ENCODE data around the gene PPP1R11. TPM values are rescaled to one million over a fixed set of nuclear protein-coding genes. Genes with fewer than 3 reads are reported as not detected.

PPP1R11 gene
- total and polyA plus RNA-seq, 2 experiments from 2014 or later: 50.9 to 74.5 TPM

GRCh38 chr6:30066082-30066481, 916 bp upstream of the PPP1R11 start:
- H3K36me3 ChIP-seq (replicated peaks; ENCODE audit: insufficient read depth, low read depth): no peaks in the 10 kb centered on the region
- H3K4me3 ChIP-seq: peak overlapping the region; percentile 27
- peak overlapping the region; percentile 64 for H2AFZ ChIP-seq
- peak overlapping the region; percentile 89 for H3K27ac ChIP-seq
- H3K9me2 ChIP-seq (replicated peaks; ENCODE audit: insufficient read depth): no peaks in the 10 kb centered on the region
- H3K9me3 ChIP-seq (ENCODE audit: low read depth): no peaks in the 10 kb centered on the region
- DNase-seq (ENCODE audit: low spot score): no peak
- no peak for TF ChIP-seq EZH2 (IDR thresholded peaks at IDR 0.05; ENCODE audit: borderline replicate concordance)
- TF ChIP-seq EZH2phosphoT487 (IDR thresholded peaks at IDR 0.05; ENCODE audit: low read depth, severe bottlenecking, unreplicated experiment): no peak
- TF ChIP-seq CTCF (IDR thresholded peaks at IDR 0.05; ENCODE audit: poor library complexity): no peak
- H3K79me2 ChIP-seq: peaks cover 41% of the 10 kb centered on the region
- H3K4me2 ChIP-seq: peak overlapping the region; percentile 76
- peaks cover 16% of the 10 kb centered on the region for H3K27me3 ChIP-seq
- WGBS (ENCODE audit: low lambda C conversion rate, missing lambda C conversion rate): 37% methylated on average over 4 of the region's 4 CpGs
- H4K20me1 ChIP-seq (ENCODE audit: insufficient read depth, poor library complexity, severe bottlenecking): no peaks in the 10 kb centered on the region
- H3K4me1 ChIP-seq (ENCODE audit: insufficient read depth): peaks cover 15% of the 10 kb centered on the region

- Histone ChIP-seq H2AFZ (peak overlapping the region; percentile 30), H3K27me3 (peaks cover 31% of the 10 kb centered on the region), H3K9me3 (ENCODE audit: low read depth) (no peaks in the 10 kb centered on the region), H3K4me1 (ENCODE audit: insufficient read depth) (peaks cover 14% of the 10 kb centered on the region), H3K4me2 (peak overlapping the region; percentile 86), H3K4me3 (peak overlapping the region; percentile 42), H4K20me1 (ENCODE audit: insufficient read depth, poor library complexity, severe bottlenecking) (no peaks in the 10 kb centered on the region), H3K36me3 (replicated peaks; ENCODE audit: insufficient read depth, low read depth) (no peaks in the 10 kb centered on the region), H3K9me2 (replicated peaks; ENCODE audit: insufficient read depth) (no peaks in the 10 kb centered on the region), H3K27ac (peak overlapping the region; percentile 85), H3K79me2 (peaks cover 36% of the 10 kb centered on the region)
- 14% methylated on average over 8 of the region's 8 CpGs for WGBS (ENCODE audit: low lambda C conversion rate, missing lambda C conversion rate)
- DNase-seq (ENCODE audit: low spot score): peak; percentile 87
- TF ChIP-seq CTCF (IDR thresholded peaks at IDR 0.05; ENCODE audit: poor library complexity): no peak
- TF ChIP-seq EZH2 (IDR thresholded peaks at IDR 0.05; ENCODE audit: borderline replicate concordance): no peak
- no peak for TF ChIP-seq EZH2phosphoT487 (IDR thresholded peaks at IDR 0.05; ENCODE audit: low read depth, severe bottlenecking, unreplicated experiment)
Observed at GRCh38 chr6:30067460-30068139, 602 bp downstream of the PPP1R11 start.

- H3K4me3 ChIP-seq: no peak overlapping the region
- H3K79me2 ChIP-seq: peaks cover 11% of the 10 kb centered on the region
- TF ChIP-seq EZH2phosphoT487 (IDR thresholded peaks at IDR 0.05; ENCODE audit: low read depth, severe bottlenecking, unreplicated experiment): no peak
- TF ChIP-seq EZH2 (IDR thresholded peaks at IDR 0.05; ENCODE audit: borderline replicate concordance): peak; percentile 94
- no peak for TF ChIP-seq CTCF (IDR thresholded peaks at IDR 0.05; ENCODE audit: poor library complexity)
- no peaks in the 10 kb centered on the region for H3K9me3 ChIP-seq (ENCODE audit: low read depth)
- H3K27me3 ChIP-seq: peaks cover 68% of the 10 kb centered on the region
- no peaks in the 10 kb centered on the region for H3K9me2 ChIP-seq (replicated peaks; ENCODE audit: insufficient read depth)
- H2AFZ ChIP-seq: no peak overlapping the region
- H3K27ac ChIP-seq: no peak overlapping the region
- peak; percentile 68 for DNase-seq (ENCODE audit: low spot score)
- peak overlapping the region; percentile 77 for H3K4me2 ChIP-seq
- no peaks in the 10 kb centered on the region for H4K20me1 ChIP-seq (ENCODE audit: insufficient read depth, poor library complexity, severe bottlenecking)
- peaks cover 26% of the 10 kb centered on the region for H3K4me1 ChIP-seq (ENCODE audit: insufficient read depth)
- no peaks in the 10 kb centered on the region for H3K36me3 ChIP-seq (replicated peaks; ENCODE audit: insufficient read depth, low read depth)
- WGBS (ENCODE audit: low lambda C conversion rate, missing lambda C conversion rate): 14% methylated on average over 65 of the region's 68 CpGs
Observed at GRCh38 chr6:30071081-30071818, 4.3 kb downstream of the PPP1R11 start.

All from hepatocyte (in vitro differentiated cells).